Measurements from ENCODE around the gene F11R. TPM values are rescaled to one million over a fixed set of nuclear protein-coding genes. Genes with fewer than 3 reads are reported as not detected.
"Not testable (repeated sequence)": the region's sequence is repeated elsewhere in the genome, so short reads cannot be mapped to it uniquely, and the experiment has no call there.

Gene F11R
- total RNA-seq, 1 donor from 2014 or later = 20.3 TPM

GRCh38 chr1:160949216-160949880 lies 71.6 kb downstream of the F11R start:
- intact Hi-C loops (cut with DNase I); DNase-seq (ENCODE audit: low spot score); ATAC-seq: not testable (repeated sequence)

DNA sequence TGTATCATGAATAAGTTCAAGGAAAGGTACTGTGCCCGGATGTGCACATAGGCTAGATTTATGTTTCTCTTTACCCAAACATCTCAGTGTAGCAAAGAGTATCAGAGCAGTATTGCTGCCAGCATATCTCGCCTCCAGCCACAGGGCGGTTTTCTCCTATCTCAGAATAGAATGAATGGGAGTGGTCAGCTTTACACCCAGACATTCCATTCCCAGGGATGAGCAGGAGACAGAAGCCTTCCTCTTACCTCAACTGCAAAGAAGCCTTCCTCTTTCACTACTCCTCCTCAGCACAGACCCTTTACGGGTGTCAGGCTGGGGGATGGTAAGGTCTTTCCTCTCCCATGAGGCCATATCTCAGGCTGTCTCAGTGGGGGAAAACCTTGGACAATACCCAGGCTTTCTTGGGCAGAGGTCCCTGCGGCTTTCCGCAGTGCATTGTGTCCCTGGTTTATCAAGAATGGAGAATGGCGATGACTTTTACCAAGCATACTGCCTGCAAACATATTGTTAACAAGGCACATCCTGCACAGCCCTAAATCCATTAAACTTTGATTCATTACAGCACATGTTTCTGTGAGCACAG lies 73.7 kb downstream of the F11R start:
- ATAC-seq; DNase-seq (ENCODE audit: low spot score); intact Hi-C loops (cut with DNase I): not testable (repeated sequence)

DNA sequence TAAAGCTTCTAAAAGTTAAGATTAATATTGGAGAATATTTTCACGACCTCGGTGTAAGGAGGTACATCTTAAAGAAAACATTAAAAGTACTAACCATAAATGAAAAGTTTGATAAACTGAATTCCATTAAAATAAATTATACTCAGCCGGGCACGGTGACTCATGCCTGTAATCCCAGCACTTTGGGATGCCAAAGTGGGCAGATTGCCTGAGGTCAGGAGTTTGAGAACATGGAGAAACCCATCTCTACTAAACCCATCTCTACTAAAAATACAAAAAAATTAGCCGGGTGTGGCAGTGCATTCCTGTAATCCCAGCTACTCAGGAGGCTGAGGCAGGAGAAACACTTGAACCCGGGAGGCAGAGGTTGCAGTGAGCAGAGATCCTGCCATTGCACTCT lies 75.1 kb downstream of the F11R start:
- intact Hi-C loops (cut with DNase I); ATAC-seq: not testable (repeated sequence)
- peak; percentile 17 for DNase-seq (ENCODE audit: low spot score)

Other genes with a start within 250 kb of the F11R start
- gene LY9, start 225.0 kb downstream of the F11R start, total RNA-seq = 1.2 TPM
- 0.98 TPM for gene CD244, start 158.3 kb downstream of the F11R start, total RNA-seq
- 1.5 TPM for gene ITLN1, start 136.0 kb downstream of the F11R start, total RNA-seq
- not detected for gene ITLN2, start 66.3 kb downstream of the F11R start, total RNA-seq
- 13.1 TPM for gene TSTD1, start 17.8 kb upstream of the F11R start, total RNA-seq
- 58.0 TPM for gene USF1, start 24.8 kb upstream of the F11R start, total RNA-seq
- gene ARHGAP30, start 48.7 kb upstream of the F11R start, total RNA-seq = 13.7 TPM
- 0.09 TPM for gene NECTIN4, start 68.4 kb upstream of the F11R start, total RNA-seq
- 6.6 TPM for gene KLHDC9, start 77.2 kb upstream of the F11R start, total RNA-seq
- gene PFDN2, start 96.9 kb upstream of the F11R start, total RNA-seq = 57.0 TPM
- gene NIT1, start 97.0 kb upstream of the F11R start, total RNA-seq = 38.0 TPM
- gene DEDD, start 111.5 kb upstream of the F11R start, total RNA-seq = 34.3 TPM
- 70.4 TPM for gene UFC1, start 132.8 kb upstream of the F11R start, total RNA-seq
- 23.5 TPM for gene USP21, start 138.3 kb upstream of the F11R start, total RNA-seq
- 25.0 TPM for gene PPOX, start 145.3 kb upstream of the F11R start, total RNA-seq
- gene B4GALT3, start 156.4 kb upstream of the F11R start, total RNA-seq = 21.0 TPM
- gene ADAMTS4, start 177.9 kb upstream of the F11R start, total RNA-seq = 75.9 TPM
- gene NDUFS2, start 181.2 kb upstream of the F11R start, total RNA-seq = 76.5 TPM
- 43.9 TPM for gene FCER1G, start 194.1 kb upstream of the F11R start, total RNA-seq
- gene APOA2, start 202.5 kb upstream of the F11R start, total RNA-seq = not detected
- gene TOMM40L, start 204.9 kb upstream of the F11R start, total RNA-seq = 11.0 TPM
- not detected for gene NR1I3, start 217.1 kb upstream of the F11R start, total RNA-seq
- gene PCP4L1, start 237.6 kb upstream of the F11R start, total RNA-seq = 0.89 TPM

Data from sciatic nerve (tissue), 2 donors.